ENCODE measurements around the gene KIF5A. TPM values are rescaled to one million over a fixed set of nuclear protein-coding genes. Genes with fewer than 3 reads are reported as not detected.

Gene KIF5A
- total and polyA plus RNA-seq, 5 donors, result 0.09 to 0.31 (median 0.20) TPM

DNA sequence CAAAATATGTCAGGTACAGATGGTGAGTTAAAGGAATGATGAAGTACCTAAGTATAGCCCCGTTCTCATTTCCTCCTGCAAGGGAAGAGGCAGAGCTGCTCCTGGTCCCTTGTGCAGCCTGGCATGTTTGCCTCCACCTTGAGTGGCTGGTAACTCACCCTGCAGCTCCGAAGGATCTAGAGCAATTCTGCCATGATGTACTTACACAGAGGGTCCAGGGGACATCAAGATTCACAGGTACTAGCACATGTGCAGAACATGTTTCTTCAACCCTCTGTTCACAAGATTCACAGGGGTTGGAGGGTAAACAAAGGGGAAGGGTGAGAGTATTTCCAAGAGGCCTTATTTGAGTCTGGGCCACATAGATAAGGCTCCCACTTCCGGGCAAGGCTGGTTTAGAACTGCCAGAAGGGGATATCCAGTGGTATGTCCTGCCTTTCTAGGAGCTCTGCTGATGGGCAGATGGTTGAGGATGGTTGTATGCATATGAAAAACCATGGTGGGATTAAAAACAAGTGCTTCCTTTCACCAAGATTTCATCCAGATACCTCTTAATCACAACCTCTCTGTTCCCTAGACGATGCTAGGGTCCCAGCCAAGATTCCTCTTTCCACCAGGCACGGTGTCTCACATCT, 10.6 kb upstream of the KIF5A start:
- no peak overlapping the region for H3K27ac ChIP-seq (ENCODE audit: low read length)
- WGBS, result 78% methylated on average over 5 of the region's 5 CpGs
- no peaks in the 10 kb centered on the region for H3K27me3 ChIP-seq (ENCODE audit: control insufficient read depth, insufficient read depth)
- no peak for ATAC-seq
- H3K9me3 ChIP-seq (ENCODE audit: control insufficient read depth, low read length), result no peaks in the 10 kb centered on the region
- intact Hi-C loops (cut with DNase I), result no loop called here
- H3K4me1 ChIP-seq (ENCODE audit: control insufficient read depth, insufficient read depth, low read length), result no peaks in the 10 kb centered on the region
- no peak for DNase-seq
- H3K4me3 ChIP-seq (ENCODE audit: low read length), result no peak overlapping the region

DNA sequence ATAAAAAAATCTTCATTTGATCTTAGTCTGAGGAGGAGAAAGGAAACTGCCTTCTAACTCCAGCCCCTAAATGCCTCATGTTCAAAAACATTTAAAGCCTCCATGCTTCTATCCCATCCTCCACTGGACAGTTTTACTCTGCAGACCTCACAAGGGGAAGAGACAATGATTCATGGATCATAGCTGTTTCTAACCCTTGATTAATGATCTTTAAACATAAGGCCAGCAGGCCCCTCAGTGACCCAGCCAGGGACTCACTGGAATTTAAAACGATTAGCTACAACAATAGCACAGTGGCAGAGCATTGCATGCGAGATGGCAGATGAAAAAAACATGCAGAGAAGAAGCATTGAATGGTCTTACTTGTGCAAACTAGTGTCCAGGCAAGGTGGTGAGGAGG, 8.8 kb upstream of the KIF5A start:
- 67% methylated on average over 2 of the region's 2 CpGs for WGBS
- DNase-seq, result no peak
- no peaks in the 10 kb centered on the region for H3K9me3 ChIP-seq (ENCODE audit: control insufficient read depth, low read length)
- H3K4me3 ChIP-seq (ENCODE audit: low read length), result no peak overlapping the region
- no peak overlapping the region for H3K27ac ChIP-seq (ENCODE audit: low read length)
- H3K27me3 ChIP-seq (ENCODE audit: control insufficient read depth, insufficient read depth), result no peaks in the 10 kb centered on the region
- H3K4me1 ChIP-seq (ENCODE audit: control insufficient read depth, insufficient read depth, low read length), result peaks cover 4% of the 10 kb centered on the region
- ATAC-seq, result no peak
- intact Hi-C loops (cut with DNase I), result no loop called here

DNA sequence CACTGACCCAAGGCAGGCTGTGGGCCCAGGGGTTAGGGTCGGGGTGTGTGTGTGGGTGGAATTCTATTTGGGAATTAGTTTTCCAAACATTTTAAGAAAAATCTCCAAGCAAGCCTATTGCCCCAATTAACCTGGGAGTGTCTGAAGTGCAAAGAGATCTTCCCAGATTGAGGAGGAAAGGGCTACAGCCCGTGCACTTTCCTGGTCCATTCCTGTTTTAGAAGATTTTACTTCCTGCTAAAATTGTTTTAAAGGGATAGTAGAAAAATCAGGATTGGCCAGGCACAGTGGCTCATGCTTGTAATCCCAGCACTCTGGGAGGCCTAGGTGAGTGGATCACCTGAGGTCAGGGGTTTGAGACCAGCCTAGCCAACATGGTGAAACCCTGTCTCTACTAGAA, 8.1 kb upstream of the KIF5A start:
- Histone ChIP-seq H3K4me1 (ENCODE audit: control insufficient read depth, insufficient read depth, low read length) (peaks cover 7% of the 10 kb centered on the region), H3K9me3 (ENCODE audit: control insufficient read depth, low read length) (no peaks in the 10 kb centered on the region), H3K27ac (ENCODE audit: low read length) (no peak overlapping the region), H3K27me3 (ENCODE audit: control insufficient read depth, insufficient read depth) (no peaks in the 10 kb centered on the region), H3K4me3 (ENCODE audit: low read length) (no peak overlapping the region)
- DNase-seq (no peak), ATAC-seq (no peak)
- intact Hi-C loops (cut with DNase I), result no loop called here
- WGBS, result 76% methylated on average over 2 of the region's 2 CpGs

GRCh38 chr12:57543581-57543980, 6.3 kb upstream of the KIF5A start:
- Histone ChIP-seq H3K27me3 (ENCODE audit: control insufficient read depth, insufficient read depth) (no peaks in the 10 kb centered on the region), H3K9me3 (ENCODE audit: control insufficient read depth, low read length) (no peaks in the 10 kb centered on the region), H3K27ac (ENCODE audit: low read length) (no peak overlapping the region), H3K4me3 (ENCODE audit: low read length) (no peak overlapping the region), H3K4me1 (ENCODE audit: control insufficient read depth, insufficient read depth, low read length) (peaks cover 7% of the 10 kb centered on the region)
- intact Hi-C loops (cut with DNase I), result no loop called here
- no peak for DNase-seq
- ATAC-seq, result no peak
- 50% methylated on average over 2 of the region's 2 CpGs for WGBS

GRCh38 chr12:57545809-57546437, 3.9 kb upstream of the KIF5A start:
- WGBS, result 59% methylated on average over 15 of the region's 15 CpGs
- ATAC-seq (peak in 1 of 2 donors; percentile 1), DNase-seq (no peak)
- Histone ChIP-seq H3K4me3 (ENCODE audit: low read length) (peak overlapping the region; percentile 87), H3K27ac (ENCODE audit: low read length) (no peak overlapping the region), H3K4me1 (ENCODE audit: control insufficient read depth, insufficient read depth, low read length) (peaks cover 7% of the 10 kb centered on the region), H3K9me3 (ENCODE audit: control insufficient read depth, low read length) (no peaks in the 10 kb centered on the region), H3K27me3 (ENCODE audit: control insufficient read depth, insufficient read depth) (no peaks in the 10 kb centered on the region)
- intact Hi-C loops (cut with DNase I), result no loop called here

DNA sequence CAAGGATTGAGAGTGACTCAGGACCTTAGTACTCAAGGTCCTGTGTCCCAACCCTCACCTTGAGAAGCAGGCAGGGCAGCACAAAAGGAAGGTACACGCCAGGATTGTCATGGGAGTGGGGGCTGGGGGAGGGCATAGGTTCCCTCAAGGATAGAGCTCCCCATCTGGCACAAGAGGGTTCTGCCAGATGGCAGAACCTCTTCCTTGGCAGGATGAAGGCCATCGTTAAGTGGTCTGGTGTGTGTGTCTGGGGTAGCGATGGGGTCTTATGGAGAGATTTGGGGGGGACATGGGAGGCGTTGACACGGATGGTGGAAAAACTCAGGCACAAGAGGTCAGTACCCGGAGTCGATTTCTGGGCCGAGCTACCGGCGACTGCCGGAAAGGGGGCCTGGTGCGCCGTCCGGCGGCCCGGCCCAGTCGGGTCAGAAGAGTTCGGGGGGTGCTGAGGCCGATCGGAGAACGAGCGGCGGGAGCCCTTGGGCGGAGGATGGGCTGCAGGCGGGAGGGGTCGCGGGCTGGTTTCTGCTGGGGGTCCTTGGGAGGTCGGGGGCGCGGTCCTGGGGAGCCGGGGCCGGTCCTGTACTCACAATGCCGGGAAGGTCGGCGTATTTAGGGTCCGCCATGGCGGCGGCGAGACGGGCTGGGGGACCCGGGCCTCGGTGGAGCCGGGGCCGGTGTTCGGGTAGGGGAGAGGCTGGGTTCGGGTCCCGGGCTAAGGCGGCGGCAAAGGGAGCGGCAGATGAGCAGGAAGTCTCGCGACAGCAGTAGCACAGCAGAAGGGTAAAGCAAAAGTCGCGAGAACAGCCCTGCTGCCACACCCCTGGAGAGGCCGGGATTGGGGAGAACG, 3.2 kb upstream of the KIF5A start, which contains the start of gene DCTN2:
TSS of gene DCTN2 (minus strand) at position 755 of the 850 bp plus-strand sequence. CDS start at position 626, 129 bp downstream.
- ATAC-seq (peak; percentile 98), DNase-seq (peak; percentile 97 to 98 (median 97))
- Histone ChIP-seq H3K4me3 (ENCODE audit: low read length) (peak within 1 kb of the TSS; percentile 87), H3K27me3 (ENCODE audit: control insufficient read depth, insufficient read depth) (no peaks in the 10 kb centered on the region), H3K4me1 (ENCODE audit: control insufficient read depth, insufficient read depth, low read length) (peaks cover 7% of the 10 kb centered on the region), H3K27ac (ENCODE audit: low read length) (peak within 1 kb of the TSS; percentile 42), H3K9me3 (ENCODE audit: control insufficient read depth, low read length) (no peaks in the 10 kb centered on the region)
- under 1% methylated on average over 56 of the region's 56 CpGs for WGBS
- intact Hi-C loops (cut with DNase I), result no loop called here

- intact Hi-C loops (cut with DNase I), result no loop called here
- Histone ChIP-seq H3K27me3 (ENCODE audit: control insufficient read depth, insufficient read depth) (no peaks in the 10 kb centered on the region), H3K4me1 (ENCODE audit: control insufficient read depth, insufficient read depth, low read length) (peaks cover 7% of the 10 kb centered on the region), H3K27ac (ENCODE audit: low read length) (no peak overlapping the region), H3K9me3 (ENCODE audit: control insufficient read depth, low read length) (no peaks in the 10 kb centered on the region), H3K4me3 (ENCODE audit: low read length) (peak overlapping the region; percentile 87)
- ATAC-seq, result no peak
- DNase-seq, result no peak
- 21% methylated on average over 9 of the region's 9 CpGs for WGBS
These were observed 2.4 kb upstream of the KIF5A start for GRCh38 chr12:57547288-57548012.

- H3K4me3 ChIP-seq (ENCODE audit: low read length), result no peak overlapping the region
- H3K27ac ChIP-seq (ENCODE audit: low read length), result no peak overlapping the region
- intact Hi-C loops (cut with DNase I), result no loop called here
- DNase-seq, result no peak
- no peaks in the 10 kb centered on the region for H3K27me3 ChIP-seq (ENCODE audit: control insufficient read depth, insufficient read depth)
- no peaks in the 10 kb centered on the region for H3K9me3 ChIP-seq (ENCODE audit: control insufficient read depth, low read length)
- WGBS, result 95% methylated on average over 2 of the region's 2 CpGs
- no peak for ATAC-seq
- H3K4me1 ChIP-seq (ENCODE audit: control insufficient read depth, insufficient read depth, low read length), result peaks cover 7% of the 10 kb centered on the region
These were observed 1.9 kb upstream of the KIF5A start for GRCh38 chr12:57548013-57548315.

DNA sequence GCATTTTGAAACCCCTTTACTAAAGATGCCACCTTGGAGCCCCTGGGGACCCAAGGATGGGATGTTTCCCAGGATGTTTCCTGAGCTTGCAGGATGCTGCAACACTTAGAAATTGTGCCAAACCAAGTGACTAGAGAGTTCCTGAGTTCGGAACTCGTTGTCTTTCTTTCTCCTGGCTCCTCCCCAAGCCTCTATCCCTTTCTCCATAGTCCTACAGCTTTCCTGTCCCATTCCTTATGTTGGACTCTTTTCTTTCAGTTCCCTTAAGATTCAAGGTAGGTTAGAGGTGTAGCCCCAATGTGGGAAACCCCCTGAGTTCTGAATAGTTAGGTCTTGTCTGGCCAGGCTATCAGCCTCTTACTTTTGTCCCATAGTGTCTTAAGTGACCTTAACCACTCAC, 1.4 kb upstream of the KIF5A start:
- 45% methylated on average over 2 of the region's 2 CpGs for WGBS
- Histone ChIP-seq H3K9me3 (ENCODE audit: control insufficient read depth, low read length) (no peaks in the 10 kb centered on the region), H3K27me3 (ENCODE audit: control insufficient read depth, insufficient read depth) (no peaks in the 10 kb centered on the region), H3K4me1 (ENCODE audit: control insufficient read depth, insufficient read depth, low read length) (peaks cover 7% of the 10 kb centered on the region), H3K27ac (ENCODE audit: low read length) (no peak overlapping the region), H3K4me3 (ENCODE audit: low read length) (no peak overlapping the region)
- ATAC-seq (no peak), DNase-seq (no peak)
- intact Hi-C loops (cut with DNase I), result no loop called here

- Histone ChIP-seq H3K27ac (ENCODE audit: low read length) (no peak overlapping the region), H3K9me3 (ENCODE audit: control insufficient read depth, low read length) (no peaks in the 10 kb centered on the region), H3K27me3 (ENCODE audit: control insufficient read depth, insufficient read depth) (no peaks in the 10 kb centered on the region), H3K4me1 (ENCODE audit: control insufficient read depth, insufficient read depth, low read length) (peaks cover 7% of the 10 kb centered on the region), H3K4me3 (ENCODE audit: low read length) (peak overlapping the region; percentile 47)
- ATAC-seq (no peak), DNase-seq (no peak)
- WGBS, result 35% methylated on average over 13 of the region's 13 CpGs
- intact Hi-C loops (cut with DNase I), result no loop called here
These were observed 488 bp upstream of the KIF5A start for GRCh38 chr12:57549203-57549908.
